B cell (primary cell): Measurements from ENCODE around the gene RIT1.

Experiments used
- CTCF ChIP-seq: fragments of 200-600 bp; IDR thresholded peaks from one replicate; pipeline ENCODE4 v1.8.0; 2022; ENCODE audit warnings: antibody characterized with exemption, mild to moderate bottlenecking
- EZH2 ChIP-seq: IDR thresholded peaks from 2 replicates; pipeline ENCODE4 v1.6.1; 2012; ENCODE audit warnings: borderline replicate concordance, low read depth, mild to moderate bottlenecking, moderate library complexity, low read length; ENCODE audit not compliant: insufficient read depth, poor library complexity, severe bottlenecking

- TF ChIP-seq CTCF (no peak), EZH2 (no peak)
Measured at GRCh38 chr1:155957411-155957915, 46.3 kb upstream of the RIT1 start.
